GM12891 (cell line): ENCODE measurements around the gene ZNF462.

Experiments used
- DNase-seq: peaks from one replicate; pipeline ENCODE4 v3.0.0; 2011; ENCODE audit warnings: low spot score; ENCODE audit not compliant: insufficient read length
- FAIRE-seq: peaks from 2 replicates; lab custom pipeline; 2011; peaks lifted over from hg19 to GRCh38; lab: Jason Lieb, UNC
- PAX5 ChIP-seq: IDR thresholded peaks from 2 replicates; pipeline ENCODE4 v1.6.1; 2011; ENCODE audit warnings: low read length, moderate library complexity, mild to moderate bottlenecking; ENCODE audit not compliant: insufficient read depth, severe bottlenecking
- POLR2A ChIP-seq: IDR thresholded peaks from 2 replicates; pipeline ENCODE4 v1.6.1; 2011; ENCODE audit warnings: low read depth, low read length, control low read depth
- POLR2AphosphoS5 ChIP-seq: IDR thresholded peaks from 2 replicates; pipeline ENCODE4 v1.6.1; 2011; ENCODE audit warnings: low read depth, low read length, control low read depth
- POU2F2 ChIP-seq: IDR thresholded peaks from 2 replicates; pipeline ENCODE4 v1.6.1; 2011; ENCODE audit warnings: low read depth, mild to moderate bottlenecking, control low read depth, low read length, moderate library complexity
- SPI1 ChIP-seq: IDR thresholded peaks from 2 replicates; pipeline ENCODE4 v1.6.1; 2011; ENCODE audit warnings: low read depth, low read length, control low read depth
- TAF1 ChIP-seq: IDR thresholded peaks from 2 replicates; pipeline ENCODE4 v1.6.1; 2011; ENCODE audit warnings: low read depth, low read length, control low read depth

Gene ZNF462

GRCh38 chr9:106874031-106874430 lies 11.1 kb downstream of the ZNF462 start:
- DNase-seq (no peak), FAIRE-seq (no peak)
- TF ChIP-seq PAX5 (no peak), SPI1 (no peak), POU2F2 (no peak), POLR2A (no peak), POLR2AphosphoS5 (no peak), TAF1 (no peak)

- FAIRE-seq (no peak), DNase-seq (no peak)
- no peak for TF ChIP-seq SPI1
- TF ChIP-seq POU2F2, result no peak
- no peak for TF ChIP-seq TAF1
- no peak for TF ChIP-seq PAX5
- TF ChIP-seq POLR2A, result no peak
- TF ChIP-seq POLR2AphosphoS5, result no peak
Measured at GRCh38 chr9:106874652-106875051, 11.7 kb downstream of the ZNF462 start.

DNA sequence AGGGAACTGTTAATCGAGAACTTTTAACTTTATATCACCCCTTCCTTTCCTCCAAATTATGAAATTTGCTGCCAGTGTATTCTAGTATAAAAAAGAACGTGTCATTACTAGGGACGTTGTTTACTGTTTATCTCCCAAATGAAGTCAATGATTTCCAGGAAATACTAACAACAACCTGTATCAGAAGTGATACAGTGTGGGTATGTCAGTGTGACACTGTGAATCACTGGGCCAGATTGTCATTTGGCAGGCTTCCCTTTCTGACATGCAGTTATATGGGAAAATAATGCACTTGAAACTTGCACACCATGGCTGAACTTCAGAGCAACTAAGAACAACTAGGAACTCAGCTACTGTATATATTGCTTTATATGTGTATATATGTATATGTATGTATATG lies 12.6 kb downstream of the ZNF462 start:
- TF ChIP-seq POU2F2, result no peak
- no peak for TF ChIP-seq POLR2A
- no peak for TF ChIP-seq SPI1
- TF ChIP-seq POLR2AphosphoS5, result no peak
- TF ChIP-seq TAF1, result no peak
- TF ChIP-seq PAX5, result no peak
- FAIRE-seq (no peak), DNase-seq (no peak)

DNA sequence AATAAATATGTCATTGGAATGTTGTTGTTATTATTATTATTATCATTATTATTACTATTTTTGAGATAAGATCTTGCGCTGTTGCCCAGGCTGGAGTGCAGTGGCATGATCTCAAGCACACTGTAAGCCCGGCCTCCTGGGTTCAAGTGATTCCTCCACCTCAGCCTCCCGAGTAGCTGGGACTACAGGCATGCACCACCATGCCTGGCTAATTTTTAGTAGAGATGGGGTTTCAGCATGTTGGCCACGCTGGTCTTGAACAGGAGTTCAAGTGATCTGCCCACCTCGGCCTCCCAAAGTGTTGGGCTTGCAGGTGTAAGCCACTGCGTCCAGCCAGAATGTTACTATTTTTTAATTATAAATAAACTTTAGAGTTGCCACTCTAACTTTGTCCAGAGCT lies 14.4 kb downstream of the ZNF462 start:
- DNase-seq, result no peak
- no peak for TF ChIP-seq POLR2A
- no peak for TF ChIP-seq TAF1
- no peak for TF ChIP-seq PAX5
- no peak for TF ChIP-seq SPI1
- no peak for TF ChIP-seq POU2F2
- TF ChIP-seq POLR2AphosphoS5, result no peak
- FAIRE-seq, result no peak

DNA sequence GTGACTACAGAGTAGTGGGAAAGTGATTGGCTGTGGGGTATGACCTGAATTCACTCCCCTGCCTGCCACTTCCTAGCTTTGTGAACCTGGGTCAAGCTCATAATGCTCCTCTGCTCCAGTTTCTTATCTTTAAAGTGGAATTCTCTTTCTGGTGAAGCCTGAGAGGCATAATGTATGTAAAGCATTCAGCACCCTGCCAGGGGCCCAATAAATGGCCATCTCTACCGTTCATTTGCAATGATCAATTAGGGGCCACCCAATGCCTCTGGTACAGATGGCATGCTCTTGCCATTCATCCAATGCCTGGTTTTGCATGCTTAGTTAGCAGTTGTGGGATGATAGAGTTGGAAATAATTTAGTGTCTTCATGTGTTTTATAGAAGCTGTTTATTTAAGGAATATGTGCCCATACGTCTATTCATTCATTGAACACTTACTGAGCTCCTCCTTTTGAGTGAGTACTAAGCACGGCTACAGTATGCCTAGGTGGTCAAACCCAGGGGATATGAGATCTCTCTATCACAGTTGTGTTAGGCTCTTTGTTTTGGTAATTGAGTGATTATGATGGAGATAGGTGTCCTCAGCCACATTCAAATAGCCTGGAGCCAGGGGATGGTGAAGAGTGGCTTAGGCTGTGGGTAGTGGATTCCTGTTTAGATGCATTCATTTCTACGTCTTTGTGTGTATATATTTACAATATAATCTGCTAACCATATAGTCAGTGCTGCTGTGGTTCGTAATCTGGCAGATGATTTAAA lies 15.3 kb downstream of the ZNF462 start:
- TF ChIP-seq PAX5 (no peak), POU2F2 (no peak), SPI1 (no peak), TAF1 (no peak), POLR2A (no peak)
- DNase-seq (no peak), FAIRE-seq (no peak)

DNA sequence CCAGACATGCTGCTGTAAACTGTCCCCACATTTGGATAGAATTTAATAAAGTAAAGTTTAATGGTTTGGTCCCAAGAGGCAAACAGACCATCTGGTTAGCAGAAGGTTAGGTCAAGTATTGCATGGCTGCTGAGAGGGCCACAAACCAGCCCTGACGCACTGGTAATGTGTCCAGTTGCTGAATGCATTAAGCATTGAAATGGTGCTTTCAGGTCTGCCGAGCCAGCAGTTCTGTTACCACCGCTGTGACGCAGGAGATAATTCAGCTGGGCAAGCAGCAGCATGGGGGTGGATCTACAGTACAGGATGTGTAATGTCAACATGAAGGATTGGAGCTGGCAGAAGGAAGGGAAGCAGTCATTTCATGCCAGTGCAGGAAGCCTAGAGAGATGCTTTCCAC lies 16.0 kb downstream of the ZNF462 start:
- no peak for FAIRE-seq
- TF ChIP-seq TAF1 (no peak), SPI1 (no peak)
- no peak for DNase-seq

- TF ChIP-seq SPI1, result no peak
- no peak for TF ChIP-seq POU2F2
- TF ChIP-seq POLR2AphosphoS5, result no peak
- no peak for TF ChIP-seq POLR2A
- TF ChIP-seq PAX5, result no peak
- no peak for FAIRE-seq
- DNase-seq, result no peak
Measured at GRCh38 chr9:106879439-106879882, 16.5 kb downstream of the ZNF462 start.

GRCh38 chr9:106880081-106880480 lies 17.1 kb downstream of the ZNF462 start:
- TF ChIP-seq POU2F2 (no peak), TAF1 (no peak), POLR2AphosphoS5 (no peak), PAX5 (no peak), SPI1 (no peak), POLR2A (no peak)
- DNase-seq, result no peak
- no peak for FAIRE-seq

- FAIRE-seq (no peak), DNase-seq (no peak)
- no peak for TF ChIP-seq SPI1
- no peak for TF ChIP-seq POLR2AphosphoS5
- TF ChIP-seq POLR2A, result no peak
- no peak for TF ChIP-seq POU2F2
- no peak for TF ChIP-seq TAF1
- TF ChIP-seq PAX5, result no peak
Measured at GRCh38 chr9:106880863-106881262, 17.9 kb downstream of the ZNF462 start.

DNA sequence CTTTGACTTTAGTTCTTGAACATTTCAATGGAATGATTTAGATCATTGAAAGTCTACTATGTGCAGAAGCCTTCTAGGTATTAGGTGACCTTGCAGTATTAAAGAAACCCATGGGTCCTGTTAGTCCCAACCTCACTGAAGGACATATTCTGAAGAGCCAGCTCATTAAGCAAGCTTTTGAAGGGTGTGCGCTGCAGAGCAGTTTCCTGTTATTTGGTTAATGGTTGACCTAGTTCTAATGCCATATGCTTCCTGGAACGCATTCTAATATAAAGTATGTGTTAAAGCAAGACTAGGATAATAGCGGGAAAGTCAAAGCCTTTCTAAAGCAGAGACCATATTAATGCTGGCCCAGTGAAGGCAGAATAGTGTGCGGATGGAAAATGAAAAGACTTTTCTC lies 20.1 kb downstream of the ZNF462 start:
- FAIRE-seq, result no peak
- no peak for DNase-seq
- TF ChIP-seq POU2F2 (no peak), SPI1 (no peak), PAX5 (no peak), POLR2AphosphoS5 (no peak), TAF1 (no peak), POLR2A (no peak)

DNA sequence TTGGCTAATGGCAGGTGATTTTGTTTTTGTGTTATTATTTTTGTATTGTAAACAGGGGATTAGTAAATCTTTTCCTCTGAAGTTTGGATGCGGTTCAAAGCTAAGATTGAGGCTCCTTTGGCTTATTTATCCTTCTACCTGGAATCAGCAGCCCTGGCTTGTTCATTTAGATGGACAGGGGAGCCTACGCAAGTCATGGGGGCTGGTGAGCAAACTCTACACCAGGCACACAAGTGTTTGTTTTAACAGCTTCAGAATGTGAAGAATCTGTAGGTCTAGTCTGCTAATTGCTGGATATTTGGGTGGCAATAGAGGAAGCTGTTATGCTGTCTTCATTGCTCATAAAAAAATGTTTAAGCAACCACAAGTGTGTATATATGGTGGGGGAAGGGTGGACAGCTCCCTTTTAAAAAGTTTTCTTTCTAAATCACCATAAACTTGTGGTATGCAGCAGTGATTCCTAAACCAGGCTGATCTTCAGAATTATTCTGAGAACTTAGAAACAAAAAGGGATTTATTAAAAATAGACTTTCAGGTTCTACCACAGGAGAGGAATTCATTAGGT lies 20.7 kb downstream of the ZNF462 start:
- FAIRE-seq, result no peak
- TF ChIP-seq POU2F2 (no peak), SPI1 (no peak), POLR2AphosphoS5 (no peak), PAX5 (no peak), TAF1 (no peak), POLR2A (no peak)
- no peak for DNase-seq
